Neural progenitor cell (in vitro differentiated cells): ENCODE data around the gene OMP. TPM values are rescaled to one million over a fixed set of nuclear protein-coding genes. Genes with fewer than 3 reads are reported as not detected.

Experiments
- DNase-seq: peaks from one replicate; pipeline ENCODE4 v3.0.0-alpha.2; 2016; ENCODE audit warnings: low spot score
- H2AFZ ChIP-seq: fragments of 200-600 bp; sonication (generic); replicated peaks from 2 replicates; pipeline ENCODE4 v1.6.1; 2016; ENCODE audit warnings: antibody characterized with exemption
- H3F3A ChIP-seq: fragments of 200-600 bp; sonication (generic); 2 replicates; pipeline ENCODE4 v1.6.1; 2016; ENCODE audit warnings: antibody characterized with exemption, low read depth
- H3K27ac ChIP-seq: fragments of 200-600 bp; sonication (generic); 2 replicates; pipeline ENCODE4 v1.5.1; 2016; ENCODE audit warnings: mild to moderate bottlenecking
- H3K27me3 ChIP-seq: fragments of 200-600 bp; sonication (generic); 2 replicates; pipeline ENCODE4 v1.6.1; 2016; ENCODE audit warnings: mild to moderate bottlenecking, moderate library complexity
- H3K36me3 ChIP-seq: fragments of 200-600 bp; sonication (generic); 2 replicates; pipeline ENCODE4 v1.5.1; 2016
- H3K4me1 ChIP-seq: fragments of 200-600 bp; sonication (generic); 2 replicates; pipeline ENCODE4 v1.6.1; 2016; ENCODE audit warnings: mixed run types
- H3K4me2 ChIP-seq: fragments of 200-600 bp; sonication (generic); 2 replicates; pipeline ENCODE4 v1.6.1; 2016
- H3K4me3 ChIP-seq: fragments of 200-600 bp; sonication (generic); 2 replicates; pipeline ENCODE4 v1.5.1; 2016
- H3K79me2 ChIP-seq: fragments of 200-600 bp; sonication (generic); 2 replicates; pipeline ENCODE4 v1.6.1; 2016; ENCODE audit warnings: low read depth
- H3K9ac ChIP-seq: fragments of 200-600 bp; sonication (generic); 2 replicates; pipeline ENCODE4 v1.6.1; 2016
- H3K9me3 ChIP-seq: fragments of 200-600 bp; sonication (generic); 2 replicates; pipeline ENCODE4 v1.5.1; 2016; ENCODE audit warnings: low read depth
- H4K20me1 ChIP-seq: fragments of 200-600 bp; sonication (generic); 2 replicates; pipeline ENCODE4 v1.6.1; 2016; ENCODE audit warnings: low read depth
- H3K27ac Mint-ChIP-seq: 3 replicates; pipeline ENCODE4 v1.8.0; 2021; ENCODE audit warnings: mixed read lengths
- H3K27me3 Mint-ChIP-seq: 2 replicates; pipeline ENCODE4 v1.8.0; 2022; ENCODE audit warnings: low read depth, mild to moderate bottlenecking, inconsistent platforms, moderate library complexity, mixed read lengths; ENCODE audit not compliant: insufficient read depth
- H3K36me3 Mint-ChIP-seq: 3 replicates; pipeline ENCODE4 v1.8.0; 2021; ENCODE audit warnings: mixed read lengths
- H3K4me1 Mint-ChIP-seq: 3 replicates; pipeline ENCODE4 v1.8.0; 2021; ENCODE audit warnings: mixed read lengths
- H3K4me3 Mint-ChIP-seq: 3 replicates; pipeline ENCODE4 v1.8.0; 2021; ENCODE audit warnings: mild to moderate bottlenecking, moderate library complexity, mixed read lengths
- H3K9me3 Mint-ChIP-seq: 3 replicates; pipeline ENCODE4 v1.8.0; 2020; ENCODE audit warnings: mixed read lengths
- CTCF ChIP-seq: fragments of 200-600 bp; sonication (generic); IDR thresholded peaks from 2 replicates; pipeline ENCODE4 v1.5.1; 2017; ENCODE audit warnings: antibody characterized with exemption, mild to moderate bottlenecking
- EZH2 ChIP-seq: fragments of 200-600 bp; sonication (generic); IDR thresholded peaks from 2 replicates; pipeline ENCODE4 v1.6.1; 2017; ENCODE audit warnings: antibody characterized with exemption, mild to moderate bottlenecking, moderate library complexity
- EZH2phosphoT487 ChIP-seq: fragments of 200-600 bp; sonication (generic); IDR thresholded peaks from 2 replicates; pipeline ENCODE4 v1.6.1; 2017; ENCODE audit warnings: antibody characterized with exemption
- total RNA-seq: library from RNA; depleted of rRNA; stranded (reverse); fragments of >200 nt; gene quantifications from 2 replicates; pipeline ENCODE4 v1.2.3, GENCODE V29; 2015; ENCODE audit warnings: low replicate concordance

Gene OMP
- total RNA-seq, 1 donor from 2014 or later: not detected

- H4K20me1 ChIP-seq: no peaks in the 10 kb centered on the region
- H3F3A ChIP-seq: no peaks in the 10 kb centered on the region
- H2AFZ ChIP-seq: no peak overlapping the region
- peaks cover 8% of the 10 kb centered on the region for H3K9me3 Mint-ChIP-seq
- peaks cover 7% of the 10 kb centered on the region for H3K27me3 Mint-ChIP-seq
- H3K9ac ChIP-seq: no peak overlapping the region
- peaks cover 2% of the 10 kb centered on the region for H3K36me3 Mint-ChIP-seq
- H3K4me1 ChIP-seq: no peaks in the 10 kb centered on the region
- H3K4me1 Mint-ChIP-seq: peaks cover 5% of the 10 kb centered on the region
- H3K79me2 ChIP-seq: no peaks in the 10 kb centered on the region
- no peak overlapping the region for H3K4me2 ChIP-seq
- H3K4me3 ChIP-seq: no peak overlapping the region
- TF ChIP-seq CTCF (no peak), EZH2 (no peak), EZH2phosphoT487 (no peak)
- H3K36me3 ChIP-seq: no peaks in the 10 kb centered on the region
- no peak for DNase-seq
- no peak overlapping the region for H3K27ac ChIP-seq
- H3K9me3 ChIP-seq: no peaks in the 10 kb centered on the region
- H3K27me3 ChIP-seq: no peaks in the 10 kb centered on the region
- no peak overlapping the region for H3K4me3 Mint-ChIP-seq
- H3K27ac Mint-ChIP-seq: no peak overlapping the region
These were observed 2.1 kb downstream of the OMP start for GRCh38 chr11:77104727-77105126.

- Histone ChIP-seq H3K27me3 (no peaks in the 10 kb centered on the region), H3K79me2 (no peaks in the 10 kb centered on the region), H3K27ac (no peak overlapping the region), H3K36me3 (no peaks in the 10 kb centered on the region), H3F3A (no peaks in the 10 kb centered on the region), H3K9ac (no peak overlapping the region), H4K20me1 (no peaks in the 10 kb centered on the region), H3K9me3 (no peaks in the 10 kb centered on the region), H3K4me2 (no peak overlapping the region), H2AFZ (no peak overlapping the region), H3K4me3 (no peak overlapping the region), H3K4me1 (no peaks in the 10 kb centered on the region)
- H3K27me3 Mint-ChIP-seq: peaks cover 5% of the 10 kb centered on the region
- H3K4me3 Mint-ChIP-seq: no peak overlapping the region
- no peak overlapping the region for H3K27ac Mint-ChIP-seq
- DNase-seq: no peak
- H3K9me3 Mint-ChIP-seq: no peaks in the 10 kb centered on the region
- TF ChIP-seq EZH2phosphoT487 (no peak), EZH2 (no peak), CTCF (no peak)
- peaks cover 5% of the 10 kb centered on the region for H3K4me1 Mint-ChIP-seq
- H3K36me3 Mint-ChIP-seq: no peaks in the 10 kb centered on the region
These were observed 3.7 kb downstream of the OMP start for GRCh38 chr11:77106321-77106720.

DNA sequence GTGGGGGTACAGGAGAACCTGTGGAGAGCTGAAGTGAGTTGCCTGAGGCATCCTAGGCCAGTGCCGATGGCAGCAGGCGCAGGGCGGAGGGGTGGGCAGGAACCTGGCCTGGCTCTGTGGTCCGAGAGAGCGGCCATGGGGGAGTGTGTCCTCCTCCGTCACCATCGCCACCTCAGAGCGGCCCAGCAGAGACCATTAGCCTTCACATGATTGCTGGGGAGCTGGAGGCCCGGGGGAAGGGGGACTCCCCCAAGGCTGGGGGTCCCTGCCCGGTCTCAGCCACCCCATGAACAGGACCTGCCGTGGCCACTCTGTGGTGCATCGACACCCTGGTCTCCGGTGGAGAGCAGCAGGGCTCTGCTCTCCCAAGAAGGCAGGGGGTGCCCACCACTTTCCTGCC is 4.1 kb downstream of the OMP start:
- Mint-ChIP-seq H3K4me1 (peaks cover 5% of the 10 kb centered on the region), H3K27ac (no peak overlapping the region), H3K4me3 (no peak overlapping the region), H3K9me3 (no peaks in the 10 kb centered on the region), H3K27me3 (peaks cover 3% of the 10 kb centered on the region), H3K36me3 (no peaks in the 10 kb centered on the region)
- no peak for DNase-seq
- Histone ChIP-seq H3K27ac (no peak overlapping the region), H3K79me2 (no peaks in the 10 kb centered on the region), H3K4me3 (no peak overlapping the region), H3K27me3 (no peaks in the 10 kb centered on the region), H3F3A (no peaks in the 10 kb centered on the region), H4K20me1 (no peaks in the 10 kb centered on the region), H3K9me3 (no peaks in the 10 kb centered on the region), H2AFZ (no peak overlapping the region), H3K9ac (no peak overlapping the region), H3K4me2 (no peak overlapping the region), H3K36me3 (no peaks in the 10 kb centered on the region), H3K4me1 (no peaks in the 10 kb centered on the region)
- no peak for TF ChIP-seq EZH2phosphoT487
- no peak for TF ChIP-seq CTCF
- TF ChIP-seq EZH2: no peak

DNA sequence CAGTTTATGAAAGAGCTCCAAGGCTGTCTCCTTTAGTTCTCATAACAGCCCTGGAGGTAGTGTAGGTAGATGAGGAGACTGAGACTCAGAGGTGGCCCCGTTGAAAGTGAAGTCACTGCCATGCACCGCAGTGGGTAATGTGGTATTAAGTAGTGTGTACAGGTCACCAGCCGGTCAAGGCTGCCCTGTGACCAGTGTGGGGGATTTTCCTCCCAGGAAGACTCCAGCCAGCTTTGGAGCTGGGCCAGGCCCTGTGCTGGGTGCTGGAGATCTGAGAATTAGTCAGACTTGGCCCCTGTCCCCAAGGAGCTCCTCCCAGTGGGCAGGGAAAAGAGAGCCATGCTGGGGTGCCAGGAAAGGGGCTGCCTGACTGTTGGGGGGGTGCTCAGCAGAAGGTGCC is 5.3 kb downstream of the OMP start:
- Histone ChIP-seq H3K9me3 (no peaks in the 10 kb centered on the region), H3F3A (no peaks in the 10 kb centered on the region), H3K4me2 (no peak overlapping the region), H4K20me1 (no peaks in the 10 kb centered on the region), H3K27ac (no peak overlapping the region), H2AFZ (no peak overlapping the region), H3K4me1 (no peaks in the 10 kb centered on the region), H3K79me2 (no peaks in the 10 kb centered on the region), H3K4me3 (no peak overlapping the region), H3K9ac (no peak overlapping the region), H3K36me3 (no peaks in the 10 kb centered on the region), H3K27me3 (no peaks in the 10 kb centered on the region)
- no peak for DNase-seq
- Mint-ChIP-seq H3K27ac (peak overlapping the region; percentile 60), H3K27me3 (peaks cover 3% of the 10 kb centered on the region), H3K4me1 (peaks cover 5% of the 10 kb centered on the region), H3K9me3 (no peaks in the 10 kb centered on the region), H3K36me3 (no peaks in the 10 kb centered on the region), H3K4me3 (no peak overlapping the region)
- TF ChIP-seq EZH2 (no peak), EZH2phosphoT487 (no peak), CTCF (no peak)
